Measurements from ENCODE around the gene SF3B3.
A peak's percentile ranks its signal among the peaks of the same experiment; 100 is the strongest.

Gene SF3B3

DNA sequence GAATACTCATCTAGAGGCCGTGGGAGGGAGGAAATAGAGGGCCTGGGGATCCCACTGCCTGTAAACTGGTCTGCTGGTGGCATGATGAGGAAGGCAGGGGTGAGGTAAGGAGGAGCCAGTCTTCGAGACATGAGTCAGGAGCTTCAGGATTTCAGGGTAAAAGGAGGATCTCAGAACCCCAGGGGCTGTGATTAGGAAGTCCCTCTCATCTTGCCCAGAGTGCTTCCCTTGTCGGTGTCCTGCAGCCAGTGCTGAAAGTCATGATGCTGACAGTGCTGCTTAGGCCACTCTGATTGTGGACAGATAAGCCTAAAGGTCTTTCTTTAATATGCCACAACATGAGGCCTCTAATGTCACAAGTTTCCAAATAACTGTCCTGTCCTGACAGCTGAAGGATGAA is 29.8 kb upstream of the SF3B3 start:
- no peak for TF ChIP-seq CTCF (IDR thresholded peaks at IDR 0.05; ENCODE audit: low read depth, low read length)

GRCh38 chr16:70494202-70494770 is 29.3 kb upstream of the SF3B3 start:
- TF ChIP-seq CTCF (IDR thresholded peaks at IDR 0.05; ENCODE audit: low read depth, low read length), result no peak
- no peak overlapping the region for H3K4me3 ChIP-seq (ENCODE audit: low read depth, low read length)
- DNase-seq (ENCODE audit: low read depth, low spot score), result no peak
- in situ Hi-C loops (cut with HindIII; ENCODE audit: low sequenced_read_pairs), result no loop called here

More for the DNA sequence above, 29.8 kb upstream of the SF3B3 start:
- in situ Hi-C loops (cut with HindIII; ENCODE audit: low sequenced_read_pairs), result no loop called here
- DNase-seq (ENCODE audit: low read depth, low spot score), result no peak
- H3K4me3 ChIP-seq (ENCODE audit: low read depth, low read length), result no peak overlapping the region

DNA sequence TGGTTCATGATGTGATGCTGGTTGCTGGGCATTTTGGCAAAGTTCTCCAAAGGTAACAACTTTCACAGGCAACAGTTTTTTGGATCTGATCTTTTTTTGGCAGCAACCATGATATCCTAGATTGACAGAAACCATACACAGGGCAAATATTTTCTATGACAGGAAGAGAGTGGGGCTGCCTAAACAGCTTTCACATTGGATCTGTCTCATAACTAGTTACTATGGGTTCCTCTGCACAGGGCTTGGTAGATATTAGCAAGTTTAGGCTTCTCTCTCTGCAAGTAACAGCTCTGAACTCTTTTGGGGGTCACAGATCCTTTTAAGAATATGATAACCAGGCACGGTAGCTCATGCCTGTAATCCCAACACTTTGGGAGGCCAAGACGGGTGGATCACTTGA is 28.8 kb upstream of the SF3B3 start:
- no peak for DNase-seq (ENCODE audit: low read depth, low spot score)
- in situ Hi-C loops (cut with HindIII; ENCODE audit: low sequenced_read_pairs), result no loop called here
- no peak for TF ChIP-seq CTCF (IDR thresholded peaks at IDR 0.05; ENCODE audit: low read depth, low read length)
- H3K4me3 ChIP-seq (ENCODE audit: low read depth, low read length), result no peak overlapping the region

- no peak overlapping the region for H3K4me3 ChIP-seq (ENCODE audit: low read depth, low read length)
- TF ChIP-seq CTCF (IDR thresholded peaks at IDR 0.05; ENCODE audit: low read depth, low read length), result no peak
- in situ Hi-C loops (cut with HindIII; ENCODE audit: low sequenced_read_pairs), result no loop called here
- DNase-seq (ENCODE audit: low read depth, low spot score), result no peak
These were observed 28.0 kb upstream of the SF3B3 start for GRCh38 chr16:70495425-70496182.

DNA sequence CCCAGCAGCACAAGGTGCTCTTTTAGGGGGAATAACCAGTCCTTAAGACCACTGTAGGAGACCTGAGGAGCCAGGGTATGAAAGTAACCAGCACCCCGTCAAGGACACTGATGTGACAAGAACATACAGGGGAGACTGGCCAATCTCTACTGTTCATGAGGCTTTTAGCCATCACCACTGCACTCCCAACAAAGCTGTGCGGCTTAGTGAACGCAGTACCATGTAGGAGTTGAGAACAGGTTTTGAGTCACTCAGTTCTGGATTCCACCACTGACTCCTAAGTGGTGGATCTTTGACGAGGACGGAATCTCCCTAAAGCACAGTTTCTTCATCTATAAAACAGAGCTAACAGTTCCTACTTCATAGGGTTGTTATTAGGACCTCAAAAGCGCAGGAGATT is 27.1 kb upstream of the SF3B3 start:
- DNase-seq (ENCODE audit: low read depth, low spot score), result no peak
- in situ Hi-C loops (cut with HindIII; ENCODE audit: low sequenced_read_pairs), result no loop called here
- TF ChIP-seq CTCF (IDR thresholded peaks at IDR 0.05; ENCODE audit: low read depth, low read length), result no peak
- no peak overlapping the region for H3K4me3 ChIP-seq (ENCODE audit: low read depth, low read length)

DNA sequence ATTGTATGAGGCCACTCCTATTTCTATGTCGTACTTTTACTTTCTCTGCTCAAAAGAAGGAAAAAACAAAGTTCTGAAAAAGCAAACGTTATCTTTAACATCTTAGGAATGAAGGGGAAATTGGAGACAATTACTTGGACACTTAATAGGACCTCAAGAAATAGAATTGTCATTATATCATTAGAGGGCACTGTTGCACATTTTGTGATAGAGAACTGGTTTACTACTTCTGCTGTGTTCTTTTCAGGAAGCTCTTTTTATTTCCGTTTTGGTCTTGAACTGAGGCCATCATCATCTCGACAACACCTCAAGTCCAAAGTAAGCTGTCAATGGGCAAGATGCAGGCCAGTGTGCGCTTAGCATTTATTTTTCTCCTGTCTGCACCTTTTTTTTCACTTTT is 14.9 kb upstream of the SF3B3 start:
- DNase-seq (ENCODE audit: low read depth, low spot score), result no peak
- H3K4me3 ChIP-seq (ENCODE audit: low read depth, low read length), result no peak overlapping the region

More for the DNA sequence above, 14.9 kb upstream of the SF3B3 start:
- TF ChIP-seq CTCF (IDR thresholded peaks at IDR 0.05; ENCODE audit: low read depth, low read length), result peak; percentile 15
- in situ Hi-C loops (cut with HindIII; ENCODE audit: low sequenced_read_pairs), result no loop called here

Measured in astrocyte of the spinal cord (primary cell).